Kidney tubule cell (primary cell): ENCODE data around the gene COMP.

Experiments
- DNase-seq: peaks from one replicate; pipeline ENCODE4 v3.0.0-alpha.2; 2018; ENCODE audit warnings: low spot score

COMP gene

GRCh38 chr19:18803550-18804138 is 12.5 kb upstream of the COMP start:
- DNase-seq: no peak

GRCh38 chr19:18802354-18802753 is 11.2 kb upstream of the COMP start:
- no peak for DNase-seq

- no peak for DNase-seq
Observed at GRCh38 chr19:18800636-18801035, 9.5 kb upstream of the COMP start.

GRCh38 chr19:18800079-18800478 is 9.0 kb upstream of the COMP start:
- DNase-seq: no peak

GRCh38 chr19:18799389-18799970 is 8.4 kb upstream of the COMP start:
- DNase-seq: no peak

- DNase-seq: no peak
Observed at GRCh38 chr19:18798384-18799352, 7.6 kb upstream of the COMP start.

GRCh38 chr19:18796239-18796638 is 5.1 kb upstream of the COMP start:
- DNase-seq: peak; percentile 9

- DNase-seq: no peak
Observed at GRCh38 chr19:18795540-18795939, 4.4 kb upstream of the COMP start.

- no peak for DNase-seq
Observed at GRCh38 chr19:18794692-18795091, 3.6 kb upstream of the COMP start.

- DNase-seq: no peak
Observed at GRCh38 chr19:18794029-18794313, 2.9 kb upstream of the COMP start.

- DNase-seq: no peak
Observed at GRCh38 chr19:18793144-18794028, 2.3 kb upstream of the COMP start.

GRCh38 chr19:18792661-18793060 is 1.6 kb upstream of the COMP start:
- DNase-seq: no peak

- DNase-seq: no peak
Observed at GRCh38 chr19:18791315-18791678, 192 bp upstream of the COMP start.

- DNase-seq: no peak
Observed at GRCh38 chr19:18789883-18790565, 1.1 kb downstream of the COMP start.

GRCh38 chr19:18789422-18789869 is 1.7 kb downstream of the COMP start:
- DNase-seq: no peak

- DNase-seq: no peak
Observed at GRCh38 chr19:18788529-18789421, 2.3 kb downstream of the COMP start.

GRCh38 chr19:18785179-18786124 is 5.7 kb downstream of the COMP start:
- DNase-seq: peak; percentile 48

GRCh38 chr19:18784786-18785120 is 6.4 kb downstream of the COMP start:
- no peak for DNase-seq

GRCh38 chr19:18783958-18784785 is 6.9 kb downstream of the COMP start:
- DNase-seq: no peak
